ENCODE data around the gene SCMH1.

The SCMH1 gene

DNA sequence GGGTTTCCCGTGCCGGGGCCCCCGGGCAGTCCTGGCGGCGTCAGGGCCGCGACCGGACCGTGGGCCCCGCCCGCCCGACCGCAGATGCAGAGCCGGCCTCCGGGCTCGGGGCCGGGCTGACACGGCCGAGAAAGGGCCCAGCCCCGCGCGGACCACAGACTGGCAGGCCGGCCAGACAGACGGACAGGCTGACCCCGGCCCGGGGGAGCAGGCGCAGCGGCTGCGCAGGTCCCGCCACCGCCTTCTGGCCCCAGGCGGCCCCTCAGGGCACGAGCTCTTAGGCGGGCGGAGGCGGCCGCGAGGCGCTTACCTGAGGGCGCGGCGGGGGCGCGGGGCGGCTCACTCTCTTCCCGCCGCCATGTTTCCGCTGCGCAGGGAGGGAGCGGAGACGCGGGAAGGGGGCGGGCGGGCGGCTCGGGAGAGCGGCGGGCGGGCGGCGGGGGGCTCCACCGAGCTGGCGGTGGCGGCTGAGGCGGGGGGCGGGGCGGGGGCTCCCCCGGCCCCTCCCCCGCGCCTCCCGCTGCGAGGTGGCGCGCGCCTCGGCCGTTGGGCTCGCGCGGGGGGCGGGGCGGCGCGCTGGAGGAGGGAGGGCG is at the start of gene SCMH1:
Gene SCMH1 (minus strand): TSS at position 558 of the 593 bp plus-strand sequence. CDS start 56,173 bp downstream, outside the sequence.
- no peak for TF ChIP-seq CTCF (conservative IDR thresholded peaks at IDR 0.05; ENCODE audit: low read length)
- DNase-seq (ENCODE audit: low read depth): peak; percentile 51
- peak within 1 kb of the TSS; percentile 66 for H3K4me3 ChIP-seq (ENCODE audit: low read length)

- DNase-seq (ENCODE audit: low read depth): no peak
- TF ChIP-seq CTCF (conservative IDR thresholded peaks at IDR 0.05; ENCODE audit: low read length): no peak
Observed at GRCh38 chr1:41291195-41291594, 49.1 kb upstream of the SCMH1 start.

DNA sequence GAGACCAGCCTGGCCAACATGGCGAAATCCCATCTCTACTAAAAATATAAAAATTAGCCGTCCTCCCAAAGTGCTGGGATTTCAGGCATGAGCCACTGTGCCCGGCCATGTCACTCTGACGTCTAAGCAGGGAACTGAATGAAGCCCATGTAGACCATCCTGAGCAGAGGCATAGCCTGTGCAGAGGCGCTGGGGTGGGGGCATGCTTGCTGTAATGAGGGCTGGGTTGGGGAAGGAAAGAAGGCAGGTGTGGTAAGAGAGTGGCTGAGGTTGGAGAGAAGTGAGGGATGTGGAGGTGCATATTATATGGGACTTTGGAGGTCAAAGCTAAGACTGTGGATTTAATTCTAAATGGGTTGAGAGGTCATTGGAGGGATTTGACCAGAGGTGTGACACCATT is 47.1 kb upstream of the SCMH1 start:
- H3K4me3 ChIP-seq (ENCODE audit: low read length): no peak overlapping the region
- no peak for TF ChIP-seq CTCF (conservative IDR thresholded peaks at IDR 0.05; ENCODE audit: low read length)
- no peak for DNase-seq (ENCODE audit: low read depth)

More at GRCh38 chr1:41291195-41291594, 49.1 kb upstream of the SCMH1 start:
- no peak overlapping the region for H3K4me3 ChIP-seq (ENCODE audit: low read length)

DNA sequence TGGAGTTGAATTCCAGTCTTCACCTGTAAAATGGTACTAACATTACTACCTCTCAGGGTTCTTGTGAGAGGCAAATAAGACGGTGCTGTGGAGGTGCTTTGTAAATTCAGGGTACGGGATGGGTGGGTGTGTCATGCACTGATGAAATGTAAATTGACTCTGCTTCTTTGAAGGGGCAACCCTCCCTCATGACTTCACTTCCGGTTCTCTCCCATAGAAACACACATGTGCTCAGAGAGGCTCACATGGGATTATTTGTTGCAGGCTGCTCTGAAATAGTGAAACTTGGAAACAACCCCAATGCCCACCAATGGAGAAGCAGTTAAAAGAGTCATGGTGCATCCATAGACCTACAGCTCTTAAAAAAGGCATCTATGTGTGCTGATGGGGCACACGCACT is 44.9 kb upstream of the SCMH1 start:
- H3K4me3 ChIP-seq (ENCODE audit: low read length): no peak overlapping the region
- DNase-seq (ENCODE audit: low read depth): no peak
- TF ChIP-seq CTCF (conservative IDR thresholded peaks at IDR 0.05; ENCODE audit: low read length): no peak

GRCh38 chr1:41286486-41286885 is 44.4 kb upstream of the SCMH1 start:
- H3K4me3 ChIP-seq (ENCODE audit: low read length): no peak overlapping the region
- TF ChIP-seq CTCF (conservative IDR thresholded peaks at IDR 0.05; ENCODE audit: low read length): no peak
- DNase-seq (ENCODE audit: low read depth): no peak

DNA sequence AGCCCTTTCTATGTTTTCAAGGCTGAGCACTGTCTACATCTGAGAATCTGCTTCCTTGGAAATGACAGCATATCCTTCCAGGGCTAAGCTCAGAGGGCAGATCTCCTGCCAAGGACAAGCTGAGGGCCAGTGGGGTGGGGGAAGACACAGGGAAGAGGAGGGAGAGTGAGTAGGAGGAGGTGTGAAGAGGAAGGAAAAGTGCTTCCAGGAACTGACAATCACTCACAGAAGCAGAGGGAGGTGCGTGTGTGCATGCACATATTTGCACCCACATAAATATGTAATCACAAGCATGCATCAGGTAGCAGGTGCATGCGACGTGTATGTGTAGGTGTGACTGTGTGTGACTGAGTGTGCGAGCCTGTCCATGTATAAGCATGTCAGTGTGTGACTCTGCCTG is 43.7 kb upstream of the SCMH1 start:
- DNase-seq (ENCODE audit: low read depth): no peak
- H3K4me3 ChIP-seq (ENCODE audit: low read length): no peak overlapping the region
- no peak for TF ChIP-seq CTCF (conservative IDR thresholded peaks at IDR 0.05; ENCODE audit: low read length)

DNA sequence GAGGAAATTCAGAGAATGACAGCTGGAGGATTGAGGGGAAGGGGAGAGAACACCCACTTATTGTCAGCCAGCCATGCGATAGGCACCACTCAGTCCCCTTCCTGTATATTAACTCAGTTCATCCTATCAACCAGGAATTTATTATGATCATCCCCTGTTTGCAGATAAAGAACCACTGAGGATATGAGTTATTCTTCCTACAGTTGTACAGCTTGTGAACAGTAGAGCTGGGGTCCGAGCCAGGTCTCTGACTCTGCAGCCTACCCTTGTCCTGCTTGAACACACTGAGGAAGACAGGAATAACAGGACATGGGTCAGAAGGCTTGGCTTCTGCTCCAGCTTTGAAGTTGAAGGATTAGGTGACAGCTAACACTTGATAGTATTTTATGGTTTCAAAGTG is 42.0 kb upstream of the SCMH1 start:
- no peak overlapping the region for H3K4me3 ChIP-seq (ENCODE audit: low read length)
- TF ChIP-seq CTCF (conservative IDR thresholded peaks at IDR 0.05; ENCODE audit: low read length): no peak
- DNase-seq (ENCODE audit: low read depth): no peak

Data from AG10803 (cell line).